ENCODE data around the gene METTL16. TPM values are rescaled to one million over a fixed set of nuclear protein-coding genes. Genes with fewer than 3 reads are reported as not detected.

Gene METTL16
- total and polyA plus RNA-seq, 5 donors: 17.7 to 26.5 (median 22.7) TPM

GRCh38 chr17:2435181-2435741 is 76.4 kb downstream of the METTL16 start:
- H3K4me1 ChIP-seq (ENCODE audit: control insufficient read depth, insufficient read depth, low read length): no peaks in the 10 kb centered on the region
- intact Hi-C loops (cut with DNase I): no loop called here
- no peak overlapping the region for H3K4me3 ChIP-seq (ENCODE audit: low read length)
- H3K9me3 ChIP-seq (ENCODE audit: control insufficient read depth, low read length): no peaks in the 10 kb centered on the region
- no peaks in the 10 kb centered on the region for H3K27me3 ChIP-seq (ENCODE audit: control insufficient read depth, insufficient read depth)
- WGBS: 47% methylated on average over 9 of the region's 9 CpGs
- DNase-seq (no peak), ATAC-seq (no peak)
- no peak overlapping the region for H3K27ac ChIP-seq (ENCODE audit: low read length)

- H3K9me3 ChIP-seq (ENCODE audit: control insufficient read depth, low read length): no peaks in the 10 kb centered on the region
- H3K27me3 ChIP-seq (ENCODE audit: control insufficient read depth, insufficient read depth): no peaks in the 10 kb centered on the region
- no peak overlapping the region for H3K4me3 ChIP-seq (ENCODE audit: low read length)
- intact Hi-C loops (cut with DNase I): no loop called here
- H3K27ac ChIP-seq (ENCODE audit: low read length): no peak overlapping the region
- no peaks in the 10 kb centered on the region for H3K4me1 ChIP-seq (ENCODE audit: control insufficient read depth, insufficient read depth, low read length)
- DNase-seq (no peak), ATAC-seq (no peak)
- WGBS: 80% methylated on average over 11 of the region's 11 CpGs
Observed at GRCh38 chr17:2433696-2434095, 78.0 kb downstream of the METTL16 start.

- 83% methylated on average over 1 of the region's 1 CpG for WGBS
- Histone ChIP-seq H3K9me3 (ENCODE audit: control insufficient read depth, low read length) (no peaks in the 10 kb centered on the region), H3K4me1 (ENCODE audit: control insufficient read depth, insufficient read depth, low read length) (no peaks in the 10 kb centered on the region), H3K4me3 (ENCODE audit: low read length) (no peak overlapping the region), H3K27ac (ENCODE audit: low read length) (no peak overlapping the region), H3K27me3 (ENCODE audit: control insufficient read depth, insufficient read depth) (no peaks in the 10 kb centered on the region)
- DNase-seq (no peak), ATAC-seq (no peak)
- intact Hi-C loops (cut with DNase I): no loop called here
Observed at GRCh38 chr17:2427910-2428309, 83.8 kb downstream of the METTL16 start.

- Histone ChIP-seq H3K9me3 (ENCODE audit: control insufficient read depth, low read length) (no peaks in the 10 kb centered on the region), H3K27me3 (ENCODE audit: control insufficient read depth, insufficient read depth) (no peaks in the 10 kb centered on the region), H3K27ac (ENCODE audit: low read length) (no peak overlapping the region), H3K4me1 (ENCODE audit: control insufficient read depth, insufficient read depth, low read length) (no peaks in the 10 kb centered on the region), H3K4me3 (ENCODE audit: low read length) (no peak overlapping the region)
- no peak for DNase-seq
- 40% methylated on average over 2 of the region's 2 CpGs for WGBS
- no peak for ATAC-seq
- intact Hi-C loops (cut with DNase I): no loop called here
Observed at GRCh38 chr17:2427215-2427614, 84.5 kb downstream of the METTL16 start.

- no peak for ATAC-seq
- Histone ChIP-seq H3K4me1 (ENCODE audit: control insufficient read depth, insufficient read depth, low read length) (no peaks in the 10 kb centered on the region), H3K9me3 (ENCODE audit: control insufficient read depth, low read length) (no peaks in the 10 kb centered on the region), H3K27me3 (ENCODE audit: control insufficient read depth, insufficient read depth) (no peaks in the 10 kb centered on the region), H3K4me3 (ENCODE audit: low read length) (no peak overlapping the region), H3K27ac (ENCODE audit: low read length) (no peak overlapping the region)
- no peak for DNase-seq
- 85% methylated on average over 6 of the region's 6 CpGs for WGBS
- intact Hi-C loops (cut with DNase I): no loop called here
Observed at GRCh38 chr17:2423271-2423670, 88.4 kb downstream of the METTL16 start.

GRCh38 chr17:2421315-2422147 is 90.2 kb downstream of the METTL16 start:
- H3K4me1 ChIP-seq (ENCODE audit: control insufficient read depth, insufficient read depth, low read length): no peaks in the 10 kb centered on the region
- DNase-seq (no peak), ATAC-seq (no peak)
- no peaks in the 10 kb centered on the region for H3K9me3 ChIP-seq (ENCODE audit: control insufficient read depth, low read length)
- no peaks in the 10 kb centered on the region for H3K27me3 ChIP-seq (ENCODE audit: control insufficient read depth, insufficient read depth)
- intact Hi-C loops (cut with DNase I): no loop called here
- H3K27ac ChIP-seq (ENCODE audit: low read length): no peak overlapping the region
- H3K4me3 ChIP-seq (ENCODE audit: low read length): no peak overlapping the region
- WGBS: 81% methylated on average over 27 of the region's 27 CpGs

GRCh38 chr17:2420176-2420575 is 91.5 kb downstream of the METTL16 start:
- no peak overlapping the region for H3K27ac ChIP-seq (ENCODE audit: low read length)
- no peak for ATAC-seq
- 58% methylated on average over 12 of the region's 12 CpGs for WGBS
- H3K27me3 ChIP-seq (ENCODE audit: control insufficient read depth, insufficient read depth): no peaks in the 10 kb centered on the region
- no peaks in the 10 kb centered on the region for H3K4me1 ChIP-seq (ENCODE audit: control insufficient read depth, insufficient read depth, low read length)
- no peak for DNase-seq
- no peaks in the 10 kb centered on the region for H3K9me3 ChIP-seq (ENCODE audit: control insufficient read depth, low read length)
- intact Hi-C loops (cut with DNase I): no loop called here
- H3K4me3 ChIP-seq (ENCODE audit: low read length): no peak overlapping the region

- H3K27me3 ChIP-seq (ENCODE audit: control insufficient read depth, insufficient read depth): no peaks in the 10 kb centered on the region
- intact Hi-C loops (cut with DNase I): loop anchor here in 2 of 4 donors (5.0 to 10.0 kb wide), 2 partner anchors 37 to 55 kb away; no protein-coding TSS in a partner anchor
- H3K4me1 ChIP-seq (ENCODE audit: control insufficient read depth, insufficient read depth, low read length): no peaks in the 10 kb centered on the region
- no peak overlapping the region for H3K4me3 ChIP-seq (ENCODE audit: low read length)
- peak overlapping the region; percentile 34 for H3K27ac ChIP-seq (ENCODE audit: low read length)
- DNase-seq (no peak), ATAC-seq (peak in 1 of 2 donors; percentile 26)
- no peaks in the 10 kb centered on the region for H3K9me3 ChIP-seq (ENCODE audit: control insufficient read depth, low read length)
- WGBS: 85% methylated on average over 6 of the region's 6 CpGs
Observed at GRCh38 chr17:2419486-2419885, 92.2 kb downstream of the METTL16 start.

- Histone ChIP-seq H3K4me1 (ENCODE audit: control insufficient read depth, insufficient read depth, low read length) (no peaks in the 10 kb centered on the region), H3K27me3 (ENCODE audit: control insufficient read depth, insufficient read depth) (no peaks in the 10 kb centered on the region), H3K4me3 (ENCODE audit: low read length) (no peak overlapping the region), H3K9me3 (ENCODE audit: control insufficient read depth, low read length) (no peaks in the 10 kb centered on the region), H3K27ac (ENCODE audit: low read length) (peak overlapping the region; percentile 65)
- intact Hi-C loops (cut with DNase I): loop anchor here in 2 of 4 donors (5.0 to 10.0 kb wide), 2 partner anchors 36 to 54 kb away; no protein-coding TSS in a partner anchor
- peak; percentile 27 to 39 for ATAC-seq
- 65% methylated on average over 7 of the region's 7 CpGs for WGBS
- peak in 1 of 3 donors; percentile 53 for DNase-seq
Observed at GRCh38 chr17:2418572-2418971, 93.1 kb downstream of the METTL16 start.

GRCh38 chr17:2416010-2416734 is 95.5 kb downstream of the METTL16 start:
- WGBS: 24% methylated on average over 19 of the region's 19 CpGs
- H3K4me1 ChIP-seq (ENCODE audit: control insufficient read depth, insufficient read depth, low read length): no peaks in the 10 kb centered on the region
- DNase-seq (peak; percentile 86 to 96 (median 96)), ATAC-seq (peak; percentile 78 to 82)
- intact Hi-C loops (cut with DNase I): loop anchor here in 3 of 4 donors (2.0 to 10.0 kb wide), 3 partner anchors 33 to 51 kb away; no protein-coding TSS in a partner anchor
- H3K4me3 ChIP-seq (ENCODE audit: low read length): no peak overlapping the region
- H3K27me3 ChIP-seq (ENCODE audit: control insufficient read depth, insufficient read depth): no peaks in the 10 kb centered on the region
- no peaks in the 10 kb centered on the region for H3K9me3 ChIP-seq (ENCODE audit: control insufficient read depth, low read length)
- no peak overlapping the region for H3K27ac ChIP-seq (ENCODE audit: low read length)

- ATAC-seq (no peak), DNase-seq (no peak)
- 86% methylated on average over 9 of the region's 9 CpGs for WGBS
- Histone ChIP-seq H3K27me3 (ENCODE audit: control insufficient read depth, insufficient read depth) (no peaks in the 10 kb centered on the region), H3K4me3 (ENCODE audit: low read length) (no peak overlapping the region), H3K27ac (ENCODE audit: low read length) (no peak overlapping the region), H3K4me1 (ENCODE audit: control insufficient read depth, insufficient read depth, low read length) (no peaks in the 10 kb centered on the region), H3K9me3 (ENCODE audit: control insufficient read depth, low read length) (no peaks in the 10 kb centered on the region)
- intact Hi-C loops (cut with DNase I): loop anchor here in 3 of 4 donors (2.0 to 10.0 kb wide), 3 partner anchors 32 to 50 kb away; no protein-coding TSS in a partner anchor
Observed at GRCh38 chr17:2415081-2415480, 96.6 kb downstream of the METTL16 start.

Measured in right cardiac atrium (tissue), 5 donors.